Left lung (tissue), 10 donors: Measurements from ENCODE around the gene ABCG1. TPM values are rescaled to one million over a fixed set of nuclear protein-coding genes. Genes with fewer than 3 reads are reported as not detected.

Experiments used
- ATAC-seq: fragments of 200-7000 bp; cut with Tn5 transposase; one replicate; pipeline ENCODE4 v1.9.1; 2020; ENCODE audit warnings: moderate library complexity
- DNase-seq, 4 donors: peaks; one replicate each; pipeline ENCODE4 v3.0.0-alpha.2; 2013 to 2020
- H3K27ac ChIP-seq, 2 donors: fragments of 200-600 bp; sonication (generic) in 1 of 2; one replicate each; pipeline versions ENCODE4 v1.5.0 to v1.8.0; 2020 to 2021
- H3K27me3 ChIP-seq, 2 donors: fragments of 200-600 bp; sonication (generic) in 1 of 2; one replicate each; pipeline versions ENCODE4 v1.5.0 to v1.8.0; 2020 to 2021
- H3K36me3 ChIP-seq, 2 donors: fragments of 200-600 bp; sonication (generic) in 1 of 2; one replicate each; pipeline versions ENCODE4 v1.5.0 to v1.8.0; 2020 to 2021
- H3K4me1 ChIP-seq, 2 donors: fragments of 200-600 bp; one replicate each; pipeline ENCODE4 v1.8.0; 2021
- H3K4me3 ChIP-seq, 2 donors: fragments of 200-600 bp; sonication (generic) in 1 of 2; one replicate each; pipeline versions ENCODE4 v1.5.0 to v1.8.0; 2020 to 2021; ENCODE audit warnings: mild to moderate bottlenecking in 1 of 2
- H3K9me3 ChIP-seq, 2 donors: fragments of 200-600 bp; sonication (generic) in 1 of 2; one replicate each; pipeline versions ENCODE4 v1.5.0 to v1.8.0; 2020 to 2021
- intact Hi-C, 2 donors: fragments of 100-400 bp; cut with DNase I; formaldehyde crosslinking; loops; one replicate each; pipeline versions ENCODE4 v1.11.2 to v1.14.2; 2022
- polyA plus RNA-seq, 6 donors: library from polyadenylated mRNA; unstranded; fragments of 120-200 nt; gene quantifications; one replicate each; pipeline ENCODE4 v1.2.1, GENCODE V29; 2013; ENCODE audit not compliant: insufficient read length in 6 of 6
- total RNA-seq, 2 donors: library from RNA; stranded (reverse); fragmentation: NEBNext Ultra II Directional; extraction: Animal tissue kit (Norgen Biotek cat#: 25700); gene quantifications; one replicate each; pipeline ENCODE4 v1.2.1, GENCODE V29; 2021
- TF ChIP-seq, protein P1 (sequence below), 2 donors: fragments of 200-600 bp; sonication (generic) in 1 of 2; IDR thresholded peaks; one replicate each; pipeline versions ENCODE4 v1.5.0 to v1.8.0; 2021; ENCODE audit warnings: antibody characterized with exemption in 2 of 2
- donor health status: DM: no; HTN: yes; CAD: no.
- donor health status: DM: no; HTN: no; CAD: no.

ABCG1 gene
- total and polyA plus RNA-seq, 8 donors: 6.8 to 53.8 (median 10.5) TPM

DNA sequence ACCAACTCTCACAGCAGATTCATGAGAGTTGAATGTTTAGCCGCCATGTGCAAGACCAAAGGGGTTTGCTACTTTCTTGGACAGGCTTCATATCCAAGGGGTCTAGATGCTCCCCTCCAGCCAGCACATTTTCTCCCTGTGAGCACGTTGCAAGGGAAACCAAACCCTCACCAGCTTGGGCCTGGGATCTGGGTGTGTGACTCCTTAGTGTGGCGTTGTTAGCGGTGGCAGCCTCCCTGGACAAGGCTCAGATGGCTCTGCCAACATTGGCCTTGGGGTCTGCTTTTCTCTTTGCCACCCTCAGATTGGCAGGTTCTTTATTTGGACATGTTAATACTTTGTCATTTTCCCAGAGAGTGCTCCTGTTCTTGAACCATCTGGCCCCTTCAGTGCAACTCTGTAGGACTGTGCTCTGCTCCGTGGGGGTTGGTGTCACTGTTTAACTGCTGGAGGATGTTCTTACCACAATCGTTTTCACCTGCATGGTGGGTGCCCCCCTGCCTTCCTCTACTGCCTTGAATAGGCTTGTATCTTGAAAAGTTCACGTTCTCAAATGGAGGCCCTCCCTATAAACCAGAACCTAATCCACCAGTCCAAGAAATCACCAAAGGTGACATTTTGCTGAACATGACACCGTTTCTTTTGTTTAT lies 13.4 kb downstream of the ABCG1 start:
- intact Hi-C loops: no loop called here
- DNase-seq (no peak), ATAC-seq (no peak)
- no peak overlapping the region for H3K4me3 ChIP-seq
- no peaks in the 10 kb centered on the region for H3K36me3 ChIP-seq
- TF ChIP-seq, protein P1, sequence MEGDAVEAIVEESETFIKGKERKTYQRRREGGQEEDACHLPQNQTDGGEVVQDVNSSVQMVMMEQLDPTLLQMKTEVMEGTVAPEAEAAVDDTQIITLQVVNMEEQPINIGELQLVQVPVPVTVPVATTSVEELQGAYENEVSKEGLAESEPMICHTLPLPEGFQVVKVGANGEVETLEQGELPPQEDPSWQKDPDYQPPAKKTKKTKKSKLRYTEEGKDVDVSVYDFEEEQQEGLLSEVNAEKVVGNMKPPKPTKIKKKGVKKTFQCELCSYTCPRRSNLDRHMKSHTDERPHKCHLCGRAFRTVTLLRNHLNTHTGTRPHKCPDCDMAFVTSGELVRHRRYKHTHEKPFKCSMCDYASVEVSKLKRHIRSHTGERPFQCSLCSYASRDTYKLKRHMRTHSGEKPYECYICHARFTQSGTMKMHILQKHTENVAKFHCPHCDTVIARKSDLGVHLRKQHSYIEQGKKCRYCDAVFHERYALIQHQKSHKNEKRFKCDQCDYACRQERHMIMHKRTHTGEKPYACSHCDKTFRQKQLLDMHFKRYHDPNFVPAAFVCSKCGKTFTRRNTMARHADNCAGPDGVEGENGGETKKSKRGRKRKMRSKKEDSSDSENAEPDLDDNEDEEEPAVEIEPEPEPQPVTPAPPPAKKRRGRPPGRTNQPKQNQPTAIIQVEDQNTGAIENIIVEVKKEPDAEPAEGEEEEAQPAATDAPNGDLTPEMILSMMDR (IDR thresholded peaks at IDR 0.05): no peak
- no peaks in the 10 kb centered on the region for H3K27me3 ChIP-seq
- H3K9me3 ChIP-seq: no peaks in the 10 kb centered on the region
- H3K4me1 ChIP-seq: peaks cover 52 to 98% of the 10 kb centered on the region in 2 donors
- peak overlapping the region; percentile 76 to 85 for H3K27ac ChIP-seq

DNA sequence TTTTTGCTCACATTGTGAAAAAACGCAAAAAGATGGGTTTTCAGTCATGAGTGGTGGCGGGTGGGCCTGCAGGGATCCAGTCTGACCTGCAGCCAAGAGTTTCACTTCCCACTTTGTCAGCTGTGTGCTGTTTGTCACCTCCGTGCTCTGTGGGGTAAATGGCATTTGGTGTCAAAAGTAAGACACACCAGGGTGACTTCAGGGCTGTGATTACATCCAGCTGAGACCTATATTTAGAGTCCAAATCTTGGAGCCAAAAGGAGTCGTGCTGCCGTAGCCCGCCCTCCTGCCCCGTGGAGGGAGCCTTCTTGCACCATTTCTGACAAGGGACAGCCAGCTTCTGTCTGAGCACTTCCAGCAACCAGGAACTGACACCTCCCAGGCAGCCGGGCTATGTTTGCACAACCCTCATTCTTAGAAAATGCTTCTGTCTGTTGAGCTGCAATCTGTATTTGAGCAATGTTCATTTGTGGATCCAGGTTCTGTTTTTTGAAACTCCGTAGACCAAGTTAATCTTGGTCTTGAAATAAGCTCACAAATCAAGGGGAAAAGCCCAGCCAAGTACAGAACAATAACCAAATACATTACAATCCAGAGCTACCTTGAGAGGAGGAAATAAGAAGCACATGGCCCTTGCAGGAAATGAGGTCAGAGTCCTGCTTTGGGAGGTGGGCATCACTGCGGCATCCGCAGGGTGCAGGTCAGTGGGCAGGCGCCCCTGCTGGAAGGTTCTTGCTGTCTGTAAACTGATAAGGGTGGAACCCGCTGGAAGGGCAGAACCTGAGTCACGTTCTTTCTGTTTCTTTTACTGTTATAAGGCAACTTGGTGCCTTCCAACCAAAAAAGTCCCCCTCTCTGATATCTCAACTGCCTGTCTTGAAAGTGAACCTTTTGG lies 14.4 kb downstream of the ABCG1 start:
- Histone ChIP-seq H3K36me3 (no peaks in the 10 kb centered on the region), H3K27me3 (no peaks in the 10 kb centered on the region), H3K9me3 (no peaks in the 10 kb centered on the region), H3K27ac (peak overlapping the region; percentile 76 to 85), H3K4me3 (peak overlapping the region in 1 of 2 donors; percentile 44), H3K4me1 (peaks cover 51 to 98% of the 10 kb centered on the region in 2 donors)
- DNase-seq: peak in 3 of 4 donors; percentile 79 to 89 (median 83)
- TF ChIP-seq, protein P1 (IDR thresholded peaks at IDR 0.05): peak; percentile 9 to 40
- intact Hi-C loops: no loop called here
- ATAC-seq: peak; percentile 63

DNA sequence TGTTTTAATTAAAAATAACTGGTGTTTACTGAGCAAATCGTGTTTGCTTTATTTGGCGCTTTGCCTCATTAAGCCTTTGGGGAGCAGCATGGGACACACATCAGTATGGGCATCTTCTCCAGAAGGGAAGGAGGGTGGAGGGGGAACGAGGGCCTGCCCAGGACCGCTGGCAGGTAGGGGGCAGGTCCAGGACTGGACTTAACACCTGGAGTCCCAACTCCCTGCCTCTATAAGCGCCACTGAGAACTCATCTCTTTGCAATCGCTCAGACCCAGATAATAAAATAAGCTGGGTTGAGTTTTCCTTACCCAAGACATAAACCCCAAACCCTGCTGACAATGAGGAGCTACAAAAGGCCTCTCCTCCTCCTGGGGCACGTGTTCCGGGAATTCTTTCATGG lies 15.1 kb downstream of the ABCG1 start:
- Histone ChIP-seq H3K4me3 (peak overlapping the region; percentile 44), H3K9me3 (no peaks in the 10 kb centered on the region), H3K27me3 (no peaks in the 10 kb centered on the region), H3K4me1 (peaks cover 44 to 98% of the 10 kb centered on the region in 2 donors), H3K36me3 (no peaks in the 10 kb centered on the region), H3K27ac (peak overlapping the region; percentile 76 to 85)
- ATAC-seq: no peak
- TF ChIP-seq, protein P1 (IDR thresholded peaks at IDR 0.05): no peak
- DNase-seq: no peak
- intact Hi-C loops: no loop called here

DNA sequence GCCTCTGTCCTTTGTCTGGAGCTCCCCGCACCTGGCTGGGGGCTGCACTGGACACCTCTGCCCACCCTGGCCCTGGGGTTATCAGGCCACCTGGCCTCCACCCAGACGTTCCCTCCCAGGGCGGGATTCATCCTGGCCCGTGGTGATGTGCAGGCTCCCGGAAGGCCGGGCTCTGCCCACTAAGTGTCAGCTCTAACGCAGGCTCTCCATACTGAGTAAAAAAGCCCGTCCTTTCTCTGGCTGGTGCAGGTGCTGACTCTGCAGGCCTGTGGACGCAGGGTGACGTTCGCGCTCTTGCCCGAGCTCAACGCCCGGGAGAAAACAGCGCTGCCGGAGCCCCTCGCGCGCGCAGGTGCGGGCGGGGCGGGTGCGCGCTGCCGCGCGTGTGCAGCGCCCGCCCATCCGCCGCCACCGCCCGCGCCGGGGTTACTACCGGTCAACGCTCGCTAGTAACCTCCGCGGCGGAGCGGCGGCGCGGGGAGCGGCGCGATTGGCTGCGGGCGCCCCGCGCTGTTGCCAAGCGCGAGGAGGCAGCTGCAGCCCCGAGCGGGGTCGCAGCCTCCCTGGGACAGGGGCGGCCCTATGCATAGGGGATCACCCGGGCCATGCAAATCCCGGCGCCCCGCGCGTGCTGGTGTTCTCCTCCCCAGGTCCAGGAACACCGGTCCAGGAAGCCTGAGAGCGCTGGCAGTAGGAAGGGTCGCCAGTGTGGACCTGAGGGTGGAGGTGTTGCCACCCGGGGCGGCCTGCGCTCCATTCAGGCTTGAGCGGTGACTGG lies 15.7 kb downstream of the ABCG1 start:
- peak overlapping the region; percentile 76 to 85 for H3K27ac ChIP-seq
- ATAC-seq: peak; percentile 83
- DNase-seq: peak; percentile 59 to 95 (median 76)
- H3K27me3 ChIP-seq: no peaks in the 10 kb centered on the region
- no peaks in the 10 kb centered on the region for H3K9me3 ChIP-seq
- peaks cover 44 to 93% of the 10 kb centered on the region in 2 donors for H3K4me1 ChIP-seq
- peak overlapping the region; percentile 44 for H3K4me3 ChIP-seq
- TF ChIP-seq, protein P1 (IDR thresholded peaks at IDR 0.05): no peak
- no peaks in the 10 kb centered on the region for H3K36me3 ChIP-seq
- intact Hi-C loops: no loop called here
